Vagina (tissue), 2 donors: Measurements from ENCODE around the gene TAF7. TPM values are rescaled to one million over a fixed set of nuclear protein-coding genes. Genes with fewer than 3 reads are reported as not detected.
A peak's percentile ranks its signal among the peaks of the same experiment; 100 is the strongest.
"Not testable (repeated sequence)": the region's sequence is repeated elsewhere in the genome, so short reads cannot be mapped to it uniquely, and the experiment has no call there.

Experiments
- DNase-seq, 2 donors: peaks; one replicate each; pipeline ENCODE4 v3.0.0-alpha.2; 2017; ENCODE audit errors: extremely low spot score in 2 of 2
- H3K27ac ChIP-seq: fragments of 200-600 bp; sonication (generic); one replicate; pipeline ENCODE4 v1.5.1; 2019
- H3K27me3 ChIP-seq: fragments of 200-600 bp; sonication (generic); one replicate; pipeline ENCODE4 v1.5.1; 2019
- H3K36me3 ChIP-seq, 2 donors: fragments of 200-600 bp; sonication (generic); one replicate each; pipeline ENCODE4 v1.5.1; 2017 to 2019
- H3K4me1 ChIP-seq: fragments of 200-600 bp; sonication (generic); one replicate; pipeline ENCODE4 v1.5.1; 2019
- H3K4me3 ChIP-seq, 2 donors: fragments of 200-600 bp; sonication (generic); 1 replicate in 1 of 2; 2 replicates in 1 of 2; pipeline ENCODE4 v1.5.1; 2016 to 2019
- H3K9me3 ChIP-seq: fragments of 200-600 bp; sonication (generic); one replicate; pipeline ENCODE4 v1.5.1; 2019
- POLR2A ChIP-seq, 2 donors: fragments of 450-650 bp; IDR thresholded peaks; one replicate each; pipeline ENCODE4 v1.6.1; 2017; ENCODE audit warnings: antibody characterized with exemption in 2 of 2, mild to moderate bottlenecking in 2 of 2, moderate library complexity in 2 of 2
- POLR2AphosphoS5 ChIP-seq, 2 donors: sonication (generic); formaldehyde crosslinking; IDR thresholded peaks; one replicate each; pipeline ENCODE4 v1.9.0; 2017; ENCODE audit warnings: antibody characterized with exemption in 2 of 2, mild to moderate bottlenecking in 2 of 2, low read depth in 1 of 2; ENCODE audit not compliant: insufficient read depth in 1 of 2
- intact Hi-C: fragments of 100-400 bp; cut with DNase I; formaldehyde crosslinking; loops from one replicate; pipeline ENCODE4 v1.15.1; 2023
- total RNA-seq: library from RNA; depleted of rRNA; stranded (reverse); fragments of >200 nt; gene quantifications from one replicate; pipeline ENCODE4 v1.2.3, GENCODE V29; 2016
- TF ChIP-seq, protein P1 (sequence below), 3 experiments: fragments of 450-650 bp in 2 of 3; fragments of 200-600 bp in 1 of 3; sonication (generic) in 1 of 3; IDR thresholded peaks; one replicate each; pipeline ENCODE4 v1.5.1; 2017 to 2019; ENCODE audit warnings: antibody characterized with exemption in 3 of 3, mild to moderate bottlenecking in 2 of 3, moderate library complexity in 2 of 3

Gene TAF7
- total RNA-seq, 1 donor from 2014 or later: 53.8 TPM

GRCh38 chr5:141354900-141355469, 34.4 kb upstream of the TAF7 start, which contains the start of gene PCDHGA4:
TSS of gene PCDHGA4 (plus strand) at chr5:141355021. CDS start at chr5:141355108, 87 bp downstream.
- Histone ChIP-seq H3K27ac (no peak within 1 kb of the TSS), H3K4me1 (no peaks in the 10 kb centered on the region), H3K36me3 (no peaks in the 10 kb centered on the region), H3K9me3 (peaks cover 48% of the 10 kb centered on the region), H3K27me3 (no peaks in the 10 kb centered on the region), H3K4me3 (peak within 1 kb of the TSS; percentile 24 to 37)
- TF ChIP-seq, protein P1, sequence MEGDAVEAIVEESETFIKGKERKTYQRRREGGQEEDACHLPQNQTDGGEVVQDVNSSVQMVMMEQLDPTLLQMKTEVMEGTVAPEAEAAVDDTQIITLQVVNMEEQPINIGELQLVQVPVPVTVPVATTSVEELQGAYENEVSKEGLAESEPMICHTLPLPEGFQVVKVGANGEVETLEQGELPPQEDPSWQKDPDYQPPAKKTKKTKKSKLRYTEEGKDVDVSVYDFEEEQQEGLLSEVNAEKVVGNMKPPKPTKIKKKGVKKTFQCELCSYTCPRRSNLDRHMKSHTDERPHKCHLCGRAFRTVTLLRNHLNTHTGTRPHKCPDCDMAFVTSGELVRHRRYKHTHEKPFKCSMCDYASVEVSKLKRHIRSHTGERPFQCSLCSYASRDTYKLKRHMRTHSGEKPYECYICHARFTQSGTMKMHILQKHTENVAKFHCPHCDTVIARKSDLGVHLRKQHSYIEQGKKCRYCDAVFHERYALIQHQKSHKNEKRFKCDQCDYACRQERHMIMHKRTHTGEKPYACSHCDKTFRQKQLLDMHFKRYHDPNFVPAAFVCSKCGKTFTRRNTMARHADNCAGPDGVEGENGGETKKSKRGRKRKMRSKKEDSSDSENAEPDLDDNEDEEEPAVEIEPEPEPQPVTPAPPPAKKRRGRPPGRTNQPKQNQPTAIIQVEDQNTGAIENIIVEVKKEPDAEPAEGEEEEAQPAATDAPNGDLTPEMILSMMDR (IDR thresholded peaks at IDR 0.05): no peak
- TF ChIP-seq POLR2AphosphoS5 (IDR thresholded peaks at IDR 0.05; ENCODE audit: insufficient read depth in 1 of 2, low read depth in 1 of 2): no peak
- TF ChIP-seq POLR2A (IDR thresholded peaks at IDR 0.05): no peak
- intact Hi-C loops: no loop called here
- DNase-seq: no peak

- no peak for DNase-seq
- Histone ChIP-seq H3K4me1 (no peaks in the 10 kb centered on the region), H3K4me3 (no peak overlapping the region), H3K36me3 (no peaks in the 10 kb centered on the region), H3K27me3 (no peaks in the 10 kb centered on the region), H3K27ac (no peak overlapping the region), H3K9me3 (peaks cover 30% of the 10 kb centered on the region)
- intact Hi-C loops: no loop called here
- TF ChIP-seq POLR2AphosphoS5 (IDR thresholded peaks at IDR 0.05; ENCODE audit: insufficient read depth in 1 of 2, low read depth in 1 of 2) (no peak), POLR2A (IDR thresholded peaks at IDR 0.05) (no peak)
- TF ChIP-seq, protein P1 (IDR thresholded peaks at IDR 0.05): no peak
Measured at GRCh38 chr5:141351591-141351990, 31.0 kb upstream of the TAF7 start.

DNA sequence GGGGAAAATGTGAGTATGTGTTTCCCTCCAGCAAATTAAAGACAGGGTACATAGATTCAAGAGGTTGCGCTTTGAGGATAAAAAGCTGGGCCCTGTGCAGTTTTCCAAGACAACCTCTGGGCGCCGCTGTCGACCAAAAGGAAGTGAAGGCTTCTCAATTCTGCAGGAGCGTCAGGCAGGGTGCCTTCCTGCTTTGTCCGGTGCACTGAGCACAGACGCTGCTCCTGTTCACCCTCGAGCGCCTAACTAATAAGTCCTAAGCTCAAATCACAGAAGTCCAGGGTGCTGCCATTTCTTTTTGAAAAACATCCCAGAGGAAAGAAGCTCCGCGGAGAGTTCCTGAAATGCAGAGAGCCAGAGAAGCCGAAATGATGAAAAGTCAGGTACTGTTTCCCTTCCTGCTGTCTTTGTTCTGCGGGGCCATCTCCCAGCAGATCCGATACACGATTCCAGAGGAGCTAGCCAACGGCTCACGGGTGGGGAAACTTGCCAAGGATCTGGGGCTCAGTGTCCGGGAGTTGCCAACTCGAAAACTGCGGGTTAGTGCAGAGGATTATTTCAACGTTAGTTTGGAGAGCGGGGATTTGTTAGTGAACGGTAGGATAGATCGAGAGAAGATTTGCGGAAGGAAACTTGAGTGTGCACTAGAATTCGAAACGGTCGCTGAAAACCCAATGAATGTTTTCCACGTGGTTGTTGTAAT, 29.5 kb upstream of the TAF7 start, which contains the start of gene PCDHGB1:
TSS of gene PCDHGB1 (plus strand) at position 183 of the 703 bp plus-strand sequence. CDS start at position 345, 162 bp downstream.
- TF ChIP-seq, protein P1 (IDR thresholded peaks at IDR 0.05): no peak
- TF ChIP-seq POLR2AphosphoS5 (IDR thresholded peaks at IDR 0.05; ENCODE audit: insufficient read depth in 1 of 2, low read depth in 1 of 2): no peak
- TF ChIP-seq POLR2A (IDR thresholded peaks at IDR 0.05): no peak
- Histone ChIP-seq H3K4me1 (no peaks in the 10 kb centered on the region), H3K27me3 (no peaks in the 10 kb centered on the region), H3K36me3 (no peaks in the 10 kb centered on the region), H3K27ac (no peak within 1 kb of the TSS), H3K4me3 (no peak within 1 kb of the TSS), H3K9me3 (peaks cover 21% of the 10 kb centered on the region)
- intact Hi-C loops: no loop called here
- no peak for DNase-seq

GRCh38 chr5:141346017-141346416, 25.4 kb upstream of the TAF7 start:
- H3K36me3 ChIP-seq, H3K27me3 ChIP-seq, H3K27ac ChIP-seq, H3K4me3 ChIP-seq, intact Hi-C loops, H3K4me1 ChIP-seq, DNase-seq: not testable (repeated sequence)
- H3K9me3 ChIP-seq: peaks cover 22% of the 10 kb centered on the region

DNA sequence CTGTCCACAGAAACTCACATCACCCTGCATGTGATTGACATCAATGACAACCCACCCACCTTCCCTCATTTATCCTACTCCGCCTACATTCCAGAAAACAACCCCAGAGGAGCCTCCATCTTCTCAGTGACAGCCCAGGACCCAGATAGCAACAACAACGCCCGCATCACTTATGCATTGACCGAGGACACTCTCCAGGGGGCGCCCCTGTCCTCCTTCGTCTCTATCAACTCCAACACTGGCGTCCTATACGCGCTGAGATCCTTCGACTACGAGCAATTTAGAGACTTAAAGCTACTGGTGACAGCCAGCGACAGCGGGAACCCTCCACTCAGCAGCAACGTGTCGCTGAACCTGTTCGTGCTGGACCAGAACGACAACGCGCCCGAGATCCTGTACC, 24.7 kb upstream of the TAF7 start:
- Histone ChIP-seq H3K27me3 (no peaks in the 10 kb centered on the region), H3K4me3 (no peak overlapping the region), H3K36me3 (no peaks in the 10 kb centered on the region), H3K9me3 (peaks cover 17% of the 10 kb centered on the region), H3K4me1 (no peaks in the 10 kb centered on the region), H3K27ac (no peak overlapping the region)
- DNase-seq: no peak
- TF ChIP-seq POLR2A (IDR thresholded peaks at IDR 0.05): no peak
- TF ChIP-seq POLR2AphosphoS5 (IDR thresholded peaks at IDR 0.05; ENCODE audit: insufficient read depth in 1 of 2, low read depth in 1 of 2): no peak
- TF ChIP-seq, protein P1 (IDR thresholded peaks at IDR 0.05): no peak
- intact Hi-C loops: no loop called here
